ENCODE data around the gene TAGLN. TPM values are rescaled to one million over a fixed set of nuclear protein-coding genes. Genes with fewer than 3 reads are reported as not detected.

Gene TAGLN
- total RNA-seq, 1 donor from 2014 or later, result 122 TPM

DNA sequence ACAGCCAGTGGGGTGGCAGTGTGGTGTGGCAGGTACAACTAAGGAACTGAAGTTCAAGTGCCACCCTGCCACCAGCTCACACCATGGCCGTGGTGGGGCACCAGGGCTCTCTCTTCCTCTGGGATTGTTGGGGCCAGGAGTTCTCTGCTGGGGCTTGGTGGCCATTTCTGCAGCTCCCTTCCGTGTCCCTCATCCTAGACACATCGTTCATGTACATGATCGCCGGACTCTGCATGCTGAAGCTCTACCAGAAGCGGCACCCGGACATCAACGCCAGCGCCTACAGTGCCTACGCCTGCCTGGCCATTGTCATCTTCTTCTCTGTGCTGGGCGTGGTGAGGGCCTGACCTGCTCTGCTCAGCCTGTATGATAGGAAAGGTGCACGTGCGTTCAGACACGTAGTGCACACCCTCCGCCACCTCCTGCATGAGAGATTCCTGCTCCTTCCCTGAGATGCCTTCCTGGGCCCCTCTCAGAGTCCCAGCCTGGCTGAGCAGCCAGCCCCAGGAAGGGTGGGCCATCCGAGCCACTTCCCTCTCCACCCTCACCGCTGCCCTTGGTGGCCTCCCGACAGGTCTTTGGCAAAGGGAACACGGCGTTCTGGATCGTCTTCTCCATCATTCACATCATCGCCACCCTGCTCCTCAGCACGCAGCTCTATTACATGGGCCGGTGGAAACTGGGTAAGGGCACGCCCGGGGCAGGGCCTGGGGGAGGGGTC, 7.3 kb upstream of the TAGLN start:
- ATAC-seq (no peak), DNase-seq (ENCODE audit: missing footprints) (peak; percentile 71)
- intact Hi-C loops (cut with DNase I), result no loop called here

GRCh38 chr11:117192401-117192875, 6.7 kb upstream of the TAGLN start:
- DNase-seq (ENCODE audit: missing footprints) (no peak), ATAC-seq (no peak)
- intact Hi-C loops (cut with DNase I), result no loop called here

DNA sequence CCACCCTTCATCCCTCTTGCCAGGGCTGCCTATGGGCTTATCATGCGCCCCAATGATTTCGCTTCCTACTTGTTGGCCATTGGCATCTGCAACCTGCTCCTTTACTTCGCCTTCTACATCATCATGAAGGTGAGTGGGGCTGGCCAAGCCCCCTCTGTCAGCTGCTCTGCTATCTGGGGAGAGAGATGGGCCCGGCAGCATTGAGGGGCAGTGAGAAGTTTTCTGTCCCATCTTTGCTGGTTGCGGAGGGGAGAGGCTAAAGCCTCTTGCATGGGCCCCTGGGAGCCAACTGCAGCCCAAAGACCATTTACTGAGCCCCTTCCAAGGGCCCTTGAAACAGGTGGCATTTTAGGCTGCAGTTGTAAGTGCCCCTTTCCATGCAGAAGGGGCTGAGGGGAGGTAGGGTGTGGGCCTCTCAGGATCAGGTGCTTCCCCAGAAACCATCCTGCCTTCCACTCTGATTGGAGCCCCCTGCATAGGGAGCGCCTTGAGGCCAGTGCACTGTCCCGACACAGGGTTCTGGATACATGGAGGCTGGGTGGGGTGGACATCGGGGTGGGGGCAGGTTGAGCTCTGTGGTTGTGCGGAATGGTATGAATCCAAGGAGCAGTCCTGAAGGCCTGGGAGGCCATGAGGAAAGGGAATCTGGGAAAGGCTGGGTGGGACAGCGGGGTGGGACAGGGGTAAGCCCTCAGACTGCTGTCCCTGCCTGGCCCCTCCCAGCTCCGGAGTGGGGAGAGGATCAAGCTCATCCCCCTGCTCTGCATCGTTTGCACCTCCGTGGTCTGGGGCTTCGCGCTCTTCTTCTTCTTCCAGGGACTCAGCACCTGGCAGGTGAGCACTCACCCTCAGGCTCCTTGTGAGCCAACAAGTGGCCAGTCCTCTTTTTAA, 5.8 kb upstream of the TAGLN start:
- intact Hi-C loops (cut with DNase I), result no loop called here
- DNase-seq (ENCODE audit: missing footprints), result no peak
- ATAC-seq, result no peak

- intact Hi-C loops (cut with DNase I), result no loop called here
- ATAC-seq, result no peak
- no peak for DNase-seq (ENCODE audit: missing footprints)
Measured at GRCh38 chr11:117194267-117194666, 4.9 kb upstream of the TAGLN start.

- intact Hi-C loops (cut with DNase I), result no loop called here
- ATAC-seq, result no peak
- no peak for DNase-seq (ENCODE audit: missing footprints)
Measured at GRCh38 chr11:117195258-117195657, 3.9 kb upstream of the TAGLN start.

DNA sequence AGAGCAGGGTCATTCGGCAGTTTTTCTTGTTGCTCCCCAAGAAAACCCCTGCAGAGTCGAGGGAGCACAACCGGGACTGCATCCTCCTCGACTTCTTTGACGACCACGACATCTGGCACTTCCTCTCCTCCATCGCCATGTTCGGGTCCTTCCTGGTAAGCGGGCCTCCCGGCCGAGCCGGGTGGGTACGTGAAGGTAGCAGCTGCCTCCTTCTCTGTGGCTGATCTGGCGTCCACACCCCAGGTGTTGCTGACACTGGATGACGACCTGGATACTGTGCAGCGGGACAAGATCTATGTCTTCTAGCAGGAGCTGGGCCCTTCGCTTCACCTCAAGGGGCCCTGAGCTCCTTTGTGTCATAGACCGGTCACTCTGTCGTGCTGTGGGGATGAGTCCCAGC, 3.4 kb upstream of the TAGLN start:
- DNase-seq (ENCODE audit: missing footprints) (peak; percentile 53), ATAC-seq (no peak)
- intact Hi-C loops (cut with DNase I), result no loop called here

- no peak for DNase-seq (ENCODE audit: missing footprints)
- intact Hi-C loops (cut with DNase I), result no loop called here
- ATAC-seq, result no peak
Measured at GRCh38 chr11:117197006-117197405, 2.2 kb upstream of the TAGLN start.

DNA sequence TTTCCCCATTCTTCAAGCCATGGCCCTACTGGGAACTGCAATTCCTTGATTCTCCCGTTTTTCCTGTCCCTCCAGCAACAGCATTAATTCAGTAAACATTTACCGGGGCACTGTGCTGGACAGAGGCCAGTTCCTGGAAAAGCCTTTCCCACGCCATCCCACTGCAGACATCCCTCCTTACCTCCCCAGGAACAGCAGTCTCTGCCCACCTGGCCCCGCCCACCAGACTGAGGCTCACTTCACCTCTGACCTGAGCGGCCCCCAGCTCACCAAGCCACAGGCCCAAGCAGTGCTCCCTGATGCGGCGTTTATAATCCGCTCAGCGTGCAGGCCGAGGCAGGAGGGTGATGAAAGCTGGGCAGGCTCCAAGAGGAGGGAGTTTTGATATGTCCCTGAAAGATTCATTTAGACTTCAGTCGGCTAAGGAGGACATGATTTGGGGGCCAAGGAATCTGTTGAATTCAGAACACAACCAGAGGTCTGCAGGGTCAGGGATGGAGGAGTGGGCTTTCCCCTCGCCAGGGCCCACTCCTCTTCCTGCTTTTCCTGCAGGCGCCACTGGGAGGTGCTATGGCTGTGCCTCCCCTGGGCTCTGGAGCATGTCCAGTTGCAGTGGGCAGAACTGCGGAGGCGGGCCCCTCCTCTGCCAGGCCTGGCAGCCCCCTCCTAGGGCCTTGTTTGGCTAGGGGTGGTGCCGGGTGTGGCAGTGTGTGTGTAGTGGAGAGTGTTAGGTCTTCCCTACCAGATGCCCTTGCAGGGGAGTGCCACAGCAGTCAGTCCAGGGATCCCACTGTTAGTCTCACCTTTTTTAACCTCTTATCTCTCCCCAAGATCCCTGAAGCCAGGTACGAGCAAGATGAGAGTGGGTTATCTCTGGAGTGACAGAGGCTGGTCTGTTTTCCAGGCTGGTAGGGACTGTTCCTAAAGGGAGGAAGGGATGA, 1.4 kb upstream of the TAGLN start:
- DNase-seq (ENCODE audit: missing footprints) (peak; percentile 72), ATAC-seq (no peak)
- intact Hi-C loops (cut with DNase I), result loop anchor here (2.0 kb wide), 1 partner anchor 21 kb away; no protein-coding TSS in a partner anchor

DNA sequence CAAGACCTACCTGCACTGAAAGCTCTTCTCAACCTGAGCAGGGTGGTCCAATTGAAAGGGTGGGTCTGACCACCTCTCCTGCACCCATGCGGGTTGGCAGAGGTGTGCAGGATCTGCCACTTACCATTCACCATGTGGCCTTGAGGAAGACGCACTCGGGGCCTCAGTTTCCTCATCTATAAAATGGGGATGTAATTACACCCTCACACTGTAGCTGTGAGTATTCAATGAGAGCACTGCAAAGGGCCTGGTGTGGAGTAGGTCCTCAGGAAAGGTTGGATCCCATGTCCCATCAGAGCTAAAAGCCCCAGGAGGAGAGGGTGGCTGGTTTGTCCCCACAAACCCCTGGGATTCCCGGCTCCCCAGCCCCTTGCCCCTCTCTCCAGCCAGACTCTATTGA, 557 bp upstream of the TAGLN start:
- peak; percentile 0 for ATAC-seq
- no peak for DNase-seq (ENCODE audit: missing footprints)
- intact Hi-C loops (cut with DNase I), result loop anchor here (2.0 kb wide), 1 partner anchor 20 kb away; no protein-coding TSS in a partner anchor

- ATAC-seq (no peak), DNase-seq (ENCODE audit: missing footprints) (no peak)
- intact Hi-C loops (cut with DNase I), result loop anchor here (2.0 kb wide), 1 partner anchor 19 kb away; no protein-coding TSS in a partner anchor
Measured at GRCh38 chr11:117199916-117200812, 994 bp downstream of the TAGLN start.

GRCh38 chr11:117200813-117201657, 1.9 kb downstream of the TAGLN start:
- no peak for ATAC-seq
- DNase-seq (ENCODE audit: missing footprints), result peak; percentile 53
- intact Hi-C loops (cut with DNase I), result no loop called here

DNA sequence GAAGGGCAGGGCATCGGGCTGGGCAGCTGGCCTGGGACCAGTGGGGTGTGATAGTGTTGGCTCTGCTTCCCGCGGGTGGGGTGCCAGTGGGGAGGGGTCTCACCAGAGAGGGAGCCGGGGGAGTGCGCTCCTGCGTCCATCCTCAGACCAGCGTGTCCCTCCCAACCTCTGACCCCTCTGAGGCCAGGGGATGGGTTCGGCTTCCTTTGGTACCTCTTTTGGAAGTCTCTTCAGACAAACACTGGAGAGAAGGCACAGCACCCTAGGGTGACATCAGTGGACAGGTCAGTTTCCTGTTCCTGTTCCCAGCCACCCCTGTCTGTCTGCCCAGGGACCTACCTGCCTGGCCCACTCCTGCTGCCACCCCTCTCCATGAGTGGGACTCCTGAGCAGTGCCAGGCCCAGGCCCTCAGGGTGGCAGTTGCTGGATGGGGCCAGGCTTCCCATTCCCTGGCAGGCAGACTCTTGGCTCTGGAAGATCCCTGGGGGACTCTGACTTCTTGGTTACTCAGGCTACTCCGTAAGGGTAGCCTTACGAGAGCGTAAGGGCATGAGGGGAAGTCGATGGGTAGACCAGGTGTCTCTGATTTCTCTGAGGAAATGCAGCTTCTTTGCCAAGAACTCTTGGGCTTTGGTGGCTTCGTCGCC, 2.6 kb downstream of the TAGLN start:
- intact Hi-C loops (cut with DNase I), result no loop called here
- DNase-seq (ENCODE audit: missing footprints) (peak; percentile 71), ATAC-seq (no peak)

GRCh38 chr11:117202386-117203068, 3.4 kb downstream of the TAGLN start:
- no peak for ATAC-seq
- intact Hi-C loops (cut with DNase I), result no loop called here
- peak; percentile 34 for DNase-seq (ENCODE audit: missing footprints)

- no peak for ATAC-seq
- intact Hi-C loops (cut with DNase I), result no loop called here
- peak; percentile 41 for DNase-seq (ENCODE audit: missing footprints)
Measured at GRCh38 chr11:117203069-117203407, 3.9 kb downstream of the TAGLN start.

- DNase-seq (ENCODE audit: missing footprints), result peak; percentile 57
- ATAC-seq, result no peak
- intact Hi-C loops (cut with DNase I), result loop anchor here (5.0 kb wide), 1 partner anchor 72 kb away; no protein-coding TSS in a partner anchor
Measured at GRCh38 chr11:117204283-117205080, 5.3 kb downstream of the TAGLN start.
